Ishikawa (cell line): ENCODE results near the gene OR3A1.

Experiments
- CEBPB ChIP-seq: IDR thresholded peaks from 2 replicates; pipeline ENCODE4 v1.6.1; 2012
- CREB1 ChIP-seq: IDR thresholded peaks from 2 replicates; pipeline ENCODE4 v1.6.1; 2012; ENCODE audit warnings: low read depth
- EGR1 ChIP-seq: IDR thresholded peaks from 2 replicates; pipeline ENCODE4 v1.6.1; 2012
- EP300 ChIP-seq: IDR thresholded peaks from 2 replicates; pipeline ENCODE4 v1.6.1; 2012; ENCODE audit warnings: borderline replicate concordance
- FOXM1 ChIP-seq: IDR thresholded peaks from 2 replicates; pipeline ENCODE4 v1.6.1; 2012; ENCODE audit warnings: low read depth, borderline replicate concordance
- MAX ChIP-seq: IDR thresholded peaks from 2 replicates; pipeline ENCODE4 v1.6.1; 2012
- NFIC ChIP-seq: IDR thresholded peaks from 2 replicates; pipeline ENCODE4 v1.6.1; 2012
- RAD21 ChIP-seq: IDR thresholded peaks from 2 replicates; pipeline ENCODE4 v1.6.1; 2012; ENCODE audit warnings: low read depth
- REST ChIP-seq: IDR thresholded peaks from 2 replicates; pipeline ENCODE4 v1.6.1; 2012; ENCODE audit warnings: low read depth, mild to moderate bottlenecking
- TAF1 ChIP-seq: IDR thresholded peaks from 2 replicates; pipeline ENCODE4 v1.6.1; 2012; ENCODE audit warnings: low read depth, mild to moderate bottlenecking
- TCF12 ChIP-seq: IDR thresholded peaks from 2 replicates; pipeline ENCODE4 v1.6.1; 2012; ENCODE audit warnings: low read depth
- TEAD4 ChIP-seq: IDR thresholded peaks from 2 replicates; pipeline ENCODE4 v1.6.1; 2012
- USF1 ChIP-seq: IDR thresholded peaks from 2 replicates; pipeline ENCODE4 v1.6.1; 2012
- YY1 ChIP-seq: IDR thresholded peaks from 2 replicates; pipeline ENCODE4 v1.6.1; 2012; ENCODE audit warnings: low read depth
- ZBTB7A ChIP-seq: IDR thresholded peaks from 2 replicates; pipeline ENCODE4 v1.6.1; 2012; ENCODE audit warnings: low read depth

Gene OR3A1

GRCh38 chr17:3298260-3298659 is at the start of gene OR3A1:
OR3A1 (minus strand) TSS chr17:3298360; CDS start chr17:3292582, 5,778 bp downstream.
- TF ChIP-seq USF1: no peak

DNA sequence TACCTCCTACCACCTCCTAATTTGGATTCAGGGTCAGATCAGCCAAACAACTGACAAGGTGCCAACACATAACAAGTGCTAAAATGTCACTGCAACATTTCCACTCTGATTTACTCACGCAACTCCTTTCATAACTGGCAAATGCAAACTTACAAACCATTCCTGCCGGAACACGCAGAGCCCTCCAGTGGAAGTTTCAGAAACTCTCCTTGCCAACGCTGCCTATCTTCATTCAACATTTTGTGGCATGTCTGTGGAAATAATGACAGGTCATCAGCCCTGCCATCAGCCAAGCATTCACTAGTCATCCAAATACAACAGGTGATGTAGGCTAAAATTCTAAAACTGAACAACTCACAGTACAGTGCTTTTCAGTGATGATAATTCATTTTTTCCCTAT is 37.7 kb upstream of the OR3A1 start:
- peak; percentile 10; the same call in 1 of the 2 replicates for TF ChIP-seq RAD21
- no peak for TF ChIP-seq NFIC

- TF ChIP-seq ZBTB7A: no peak
- no peak for TF ChIP-seq MAX
- no peak for TF ChIP-seq CEBPB
Observed at GRCh38 chr17:3318336-3318735, 20.2 kb upstream of the OR3A1 start.

DNA sequence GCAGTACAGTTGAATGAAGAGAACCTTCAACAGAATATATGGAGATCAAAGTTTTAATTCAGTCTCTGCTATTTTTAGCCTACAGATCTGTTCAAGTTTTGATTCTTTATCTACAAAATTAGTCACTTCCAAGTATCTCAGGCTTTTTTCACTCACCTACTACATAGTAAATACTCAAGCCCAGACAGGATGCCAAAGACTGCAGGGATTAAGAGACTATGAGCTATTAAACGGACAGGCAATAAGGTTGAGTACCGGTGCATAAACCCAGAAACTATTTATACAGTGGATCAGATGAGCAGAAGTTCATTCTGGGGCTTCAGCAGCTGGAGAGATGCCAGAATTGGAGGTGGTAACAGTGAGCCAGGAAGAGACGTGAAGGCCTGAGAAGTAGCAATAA is 18.7 kb upstream of the OR3A1 start:
- no peak for TF ChIP-seq EP300
- TF ChIP-seq REST: no peak
- no peak for TF ChIP-seq TAF1
- no peak for TF ChIP-seq NFIC
- no peak for TF ChIP-seq YY1
- TF ChIP-seq FOXM1: no peak
- TF ChIP-seq CREB1: no peak

DNA sequence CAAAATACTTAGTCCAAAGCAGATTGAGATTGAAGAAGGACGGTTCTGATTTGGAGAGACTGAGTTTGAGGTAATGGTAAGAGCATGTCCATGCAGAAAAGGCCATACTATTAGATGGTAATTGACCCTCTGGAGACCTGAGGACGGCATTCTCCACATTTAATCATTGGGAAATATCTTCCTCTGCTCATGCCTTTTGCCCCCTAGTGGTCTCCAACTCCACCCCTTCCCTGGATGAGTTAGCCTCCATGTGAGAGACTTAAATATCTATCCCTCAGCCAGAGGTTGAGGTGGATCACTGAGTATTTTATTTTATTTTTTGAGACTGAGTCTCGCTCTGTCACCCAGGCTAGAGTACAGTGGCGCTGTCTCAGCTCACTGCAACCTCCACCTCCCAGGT is 10.4 kb upstream of the OR3A1 start:
- no peak for TF ChIP-seq RAD21
- TF ChIP-seq FOXM1: no peak

- no peak for TF ChIP-seq MAX
- TF ChIP-seq TCF12: no peak
- TF ChIP-seq TAF1: no peak
- TF ChIP-seq CREB1: no peak
- no peak for TF ChIP-seq EGR1
- no peak for TF ChIP-seq REST
- TF ChIP-seq ZBTB7A: no peak
- no peak for TF ChIP-seq NFIC
- TF ChIP-seq FOXM1: no peak
- TF ChIP-seq CEBPB: no peak
- no peak for TF ChIP-seq USF1
- no peak for TF ChIP-seq YY1
- no peak for TF ChIP-seq RAD21
- no peak for TF ChIP-seq TEAD4
- TF ChIP-seq EP300: no peak
Observed at GRCh38 chr17:3295632-3296031, 2.5 kb downstream of the OR3A1 start.

GRCh38 chr17:3282901-3283300 is 15.3 kb downstream of the OR3A1 start:
- TF ChIP-seq USF1 (no peak), CREB1 (no peak), FOXM1 (no peak), TAF1 (no peak), EGR1 (no peak), RAD21 (no peak), TCF12 (no peak), NFIC (no peak), YY1 (no peak), ZBTB7A (no peak), EP300 (no peak), CEBPB (no peak), REST (no peak)
